DND-41 (cell line): ENCODE data around the gene UBE2N.

Experiments
- CTCF ChIP-seq: IDR thresholded peaks from 2 replicates; pipeline ENCODE4 v1.5.1; 2012; ENCODE audit warnings: borderline replicate concordance, low read length, moderate library complexity, mild to moderate bottlenecking; ENCODE audit not compliant: poor library complexity, severe bottlenecking; ENCODE audit errors: extremely low read depth
- EZH2 ChIP-seq: IDR thresholded peaks from 3 replicates; pipeline ENCODE4 v1.6.1; 2012; ENCODE audit warnings: borderline replicate concordance, low read depth, mild to moderate bottlenecking, moderate library complexity, low read length, inconsistent platforms; ENCODE audit not compliant: severe bottlenecking

GRCh38 chr12:93375906-93376305 is 65.8 kb downstream of the UBE2N start:
- TF ChIP-seq CTCF: no peak
- TF ChIP-seq EZH2: no peak
